GM18870 (cell line): ENCODE measurements around the gene TRPV4.
"Not testable (repeated sequence)": the region's sequence is repeated elsewhere in the genome, so short reads cannot be mapped to it uniquely, and the experiment has no call there.

Source experiments
- ATAC-seq: cut with Tn5 transposase; IDR thresholded peaks from one replicate; pipeline ENCODE4 v1.9.1; 2021; ENCODE audit warnings: moderate library complexity; ENCODE audit not compliant: unreplicated experiment

The TRPV4 gene

DNA sequence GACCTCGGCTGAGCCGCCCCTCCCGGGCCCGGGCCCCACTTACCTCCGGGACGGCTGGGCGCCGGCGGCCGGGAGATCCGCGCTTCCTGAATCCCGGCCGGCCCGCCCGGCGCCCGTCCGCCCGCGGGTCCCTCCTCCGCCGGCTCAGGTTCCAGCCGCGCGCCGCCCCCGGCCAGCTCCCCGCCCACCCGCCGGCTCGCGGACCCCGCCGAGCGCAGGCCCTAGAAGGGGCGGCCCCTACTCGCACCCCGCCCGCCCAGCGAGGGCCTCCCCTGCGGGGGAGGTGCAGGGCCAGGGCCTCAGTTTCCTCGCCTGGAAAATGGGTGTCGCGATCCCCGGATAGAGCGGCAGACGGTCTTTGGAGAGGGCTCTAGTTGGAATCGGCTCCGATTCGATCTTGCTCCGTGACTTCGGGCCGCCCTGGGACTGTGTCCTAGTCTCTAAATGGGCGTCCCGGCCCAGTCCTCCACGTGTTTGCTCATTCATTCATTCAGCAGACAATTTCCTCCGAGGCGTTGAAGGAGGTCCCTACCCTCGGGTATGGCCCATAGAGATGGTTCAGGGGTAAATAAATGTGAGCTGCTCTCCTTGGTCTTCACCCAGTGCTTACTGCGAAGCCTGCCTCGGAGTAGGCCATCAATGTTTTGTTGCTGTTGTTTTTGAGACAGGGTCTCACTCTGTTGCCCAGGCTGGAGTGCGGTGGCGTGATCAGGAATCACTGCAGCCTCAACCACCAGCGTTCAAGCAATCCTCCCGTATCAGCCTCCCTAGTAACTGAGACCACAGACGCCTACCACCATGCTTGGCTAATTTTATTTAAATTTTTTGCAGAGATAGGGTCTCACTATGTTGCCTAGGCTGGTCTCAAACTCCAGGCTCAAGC is at the start of gene TRPV4:
Gene TRPV4 (minus strand): TSS at position 92 of the 883 bp plus-strand sequence. CDS start 18,602 bp downstream, outside the sequence.
- ATAC-seq: no peak

DNA sequence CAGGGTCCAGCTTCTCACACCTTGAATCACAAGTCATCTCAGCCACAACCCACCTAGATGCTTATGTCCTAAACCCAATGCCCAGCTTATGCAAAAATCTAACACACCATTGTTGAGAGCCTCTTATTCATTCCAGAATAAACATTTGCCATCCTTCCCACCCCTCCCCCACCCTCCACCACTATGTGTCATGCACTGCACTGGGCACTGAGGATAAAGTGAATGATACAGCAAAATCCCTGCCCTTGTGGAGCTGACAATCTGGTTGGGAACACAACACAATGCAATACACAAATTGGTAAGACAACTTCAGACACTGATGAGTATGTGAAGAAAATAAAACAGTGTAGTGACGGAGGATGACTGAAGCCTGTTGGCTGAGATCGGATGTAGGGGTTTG is 48.6 kb upstream of the TRPV4 start:
- ATAC-seq: no peak

DNA sequence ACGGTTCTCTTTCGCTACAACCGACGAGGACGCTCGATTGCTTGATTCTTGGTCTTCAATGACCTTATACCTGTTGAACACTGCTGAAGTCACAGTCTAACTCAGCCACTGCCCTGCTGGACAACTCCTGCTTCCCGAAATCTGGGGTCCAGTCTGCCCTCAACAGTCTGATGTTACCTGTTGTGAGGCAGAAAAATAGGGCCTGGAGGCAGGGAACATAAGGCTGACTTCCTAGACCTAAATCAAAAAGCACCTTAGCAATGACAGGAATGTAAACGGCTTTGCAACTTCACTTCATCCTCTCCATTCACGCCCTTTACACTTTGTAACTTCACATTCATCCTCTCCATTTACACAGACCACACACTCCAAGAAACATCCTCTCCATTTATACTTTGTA is 47.7 kb upstream of the TRPV4 start:
- no peak for ATAC-seq

DNA sequence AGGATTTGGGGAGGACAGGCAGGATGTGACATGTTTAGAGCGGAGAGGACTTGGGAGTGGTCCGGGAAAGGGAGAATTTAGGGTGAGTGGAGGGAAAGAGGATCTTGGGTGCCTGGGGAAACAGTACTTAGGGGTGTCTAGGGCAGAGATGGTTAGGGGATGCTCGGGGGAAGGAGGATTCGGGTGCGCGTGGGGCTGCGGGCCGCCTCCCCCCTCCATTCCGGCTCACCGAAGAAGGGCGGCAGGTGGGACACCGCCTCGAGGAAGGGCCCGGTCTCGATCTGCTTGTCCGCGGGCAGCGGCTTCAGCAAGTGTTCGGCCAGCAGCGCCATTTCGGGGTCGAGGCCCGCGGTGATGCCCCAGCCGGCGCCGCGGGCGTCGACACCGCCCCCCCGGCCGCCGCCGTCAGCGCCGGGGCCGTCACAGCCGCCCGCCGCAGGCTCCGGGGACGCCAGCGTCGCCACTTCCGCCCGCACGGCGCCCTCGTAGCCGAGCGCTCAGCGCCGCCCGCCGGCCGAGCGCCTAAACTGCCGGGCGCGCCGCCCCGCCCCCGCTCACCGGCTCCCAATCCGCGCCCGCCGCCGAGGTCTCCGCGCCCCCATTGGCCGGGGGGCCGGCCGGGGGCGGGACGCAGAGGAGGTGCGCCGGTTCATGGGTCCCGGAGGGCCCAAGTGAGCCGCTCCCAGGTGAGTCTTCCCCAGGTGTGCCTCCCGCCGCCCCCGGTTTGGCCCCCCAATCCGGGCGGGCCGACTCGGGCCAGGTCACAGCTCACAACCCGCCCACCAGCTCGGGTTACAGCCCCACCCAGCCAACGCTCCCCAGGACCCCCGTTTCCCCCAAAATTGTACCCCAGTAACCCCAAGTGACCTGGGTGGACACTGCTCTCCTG is 47.1 kb upstream of the TRPV4 start, which contains the start of gene GLTP:
Gene GLTP (minus strand): TSS at position 499 of the 889 bp plus-strand sequence. CDS start 167 bp downstream, at position 332.
- ATAC-seq: no peak

DNA sequence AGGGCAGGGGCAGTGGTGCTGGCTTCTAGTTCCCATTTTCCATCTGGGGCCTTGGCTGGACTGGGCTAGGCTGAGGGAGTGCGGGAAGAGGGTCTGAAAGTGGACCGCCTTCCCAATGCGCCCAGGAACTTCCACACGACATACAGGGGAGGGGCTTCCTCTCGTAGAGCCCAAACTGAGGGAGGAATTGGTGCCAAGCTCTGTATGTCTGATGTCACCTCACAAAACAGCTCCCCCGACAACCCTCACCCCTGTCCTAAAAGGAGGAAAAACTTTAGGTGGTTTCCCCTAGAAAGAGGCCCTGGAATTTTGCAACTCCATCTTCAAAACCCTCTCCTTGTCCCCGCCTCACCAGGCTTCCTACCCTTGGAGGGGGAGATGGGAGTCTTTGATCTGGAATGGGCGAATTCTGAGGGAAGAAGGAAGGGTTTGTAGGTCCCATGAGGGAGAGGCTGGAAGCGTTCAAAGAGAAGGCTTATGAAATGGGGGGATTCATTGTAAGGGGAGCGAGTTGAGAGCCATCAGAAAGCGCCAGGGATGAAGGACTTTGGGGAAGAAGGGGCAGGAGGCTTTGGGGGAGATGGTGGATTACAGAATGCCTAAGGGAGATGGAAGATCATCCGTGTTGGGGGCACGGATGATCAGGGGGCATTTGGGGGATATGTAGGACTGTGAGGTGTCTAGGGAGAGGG is 46.3 kb upstream of the TRPV4 start:
- ATAC-seq: no peak

DNA sequence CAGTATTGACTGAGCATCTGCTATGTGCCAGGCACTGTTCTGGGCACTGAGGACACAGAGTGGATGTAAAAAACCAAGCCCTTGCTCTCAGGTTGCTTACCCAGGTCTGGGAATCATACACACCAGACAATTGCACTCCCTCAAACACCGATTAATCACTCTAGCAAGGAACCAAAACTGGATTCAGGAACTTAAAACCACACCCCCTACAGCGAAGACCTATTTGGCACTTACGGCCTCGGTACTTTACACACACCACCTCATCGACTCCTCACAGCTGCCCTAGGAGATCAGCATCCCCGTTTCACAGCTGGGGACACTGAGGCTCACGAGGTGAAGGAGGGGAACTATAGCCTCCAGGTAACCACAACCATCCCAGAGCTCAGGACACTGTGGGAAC is 45.6 kb upstream of the TRPV4 start:
- no peak for ATAC-seq

DNA sequence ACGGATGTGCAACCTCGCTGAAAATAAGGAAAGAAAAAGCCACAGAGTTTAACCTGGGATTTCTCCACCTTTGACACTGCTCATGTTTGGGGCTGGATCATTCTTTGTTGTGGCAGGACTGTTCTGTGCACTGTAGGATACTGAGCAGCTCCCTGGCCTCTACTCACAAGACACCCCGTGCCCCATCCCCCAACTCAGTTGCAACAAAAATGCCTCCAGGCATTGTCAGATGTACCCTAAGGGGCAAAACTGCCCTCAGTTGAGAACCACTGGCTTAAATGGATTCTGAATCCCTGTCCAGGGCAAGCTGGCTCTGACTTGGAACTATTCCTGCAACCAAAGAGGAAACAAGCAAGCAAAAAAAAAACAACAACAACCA is 45.0 kb upstream of the TRPV4 start:
- ATAC-seq: no peak

DNA sequence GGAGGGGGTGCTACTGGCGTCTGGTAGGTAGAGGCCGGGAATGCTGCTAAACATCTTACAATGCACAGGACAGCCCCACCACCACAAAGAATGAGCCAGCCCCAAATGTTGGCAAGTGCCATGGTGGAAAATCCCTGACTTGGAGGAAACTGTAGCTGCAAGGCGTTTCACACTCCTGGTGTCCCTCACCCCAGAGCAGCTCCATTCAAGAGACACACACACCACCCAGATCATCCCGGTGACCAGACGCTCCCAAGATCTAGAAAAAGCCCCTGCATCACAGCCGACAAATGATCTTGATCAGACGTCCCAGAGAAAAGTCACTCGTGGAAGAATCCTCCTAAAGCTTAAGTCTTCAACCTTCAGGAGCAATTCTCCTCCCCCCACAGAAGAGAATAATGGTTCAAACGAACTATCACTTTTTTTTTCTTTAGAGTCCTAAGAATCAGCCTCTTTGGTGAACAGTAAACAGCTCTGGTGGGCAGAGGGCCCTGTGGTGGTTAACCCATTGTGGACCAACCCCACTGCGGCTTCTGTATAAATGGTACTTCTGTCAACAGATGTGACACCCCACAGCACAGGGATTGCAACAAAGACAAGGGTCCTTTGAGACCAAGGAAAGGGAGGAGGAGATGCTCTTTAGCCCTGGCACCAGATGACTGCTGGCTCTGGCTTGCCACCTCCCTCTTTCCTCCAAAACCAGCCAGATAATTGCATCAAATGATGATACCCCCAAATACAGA is 44.5 kb upstream of the TRPV4 start:
- ATAC-seq: no peak

DNA sequence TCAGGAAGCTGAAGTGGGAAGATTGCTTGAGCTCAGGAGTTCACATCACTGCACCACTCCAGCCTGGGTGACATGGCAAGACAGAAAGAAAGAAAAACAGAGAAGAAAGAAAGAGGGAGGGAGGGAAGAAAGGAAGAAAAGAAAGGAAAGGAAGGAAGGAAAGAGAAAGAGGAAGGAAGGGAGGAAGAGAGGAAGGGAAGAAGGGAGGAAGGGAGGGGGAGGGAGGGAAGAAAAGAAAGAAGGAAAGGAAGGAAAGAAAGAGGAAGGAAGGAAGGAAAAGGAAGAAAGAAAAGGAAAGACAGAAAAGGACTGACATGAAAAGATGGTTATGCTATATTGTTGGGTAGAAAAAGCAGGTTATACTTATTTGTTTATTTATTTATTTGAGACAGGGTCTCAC is 43.2 kb upstream of the TRPV4 start:
- no peak for ATAC-seq

DNA sequence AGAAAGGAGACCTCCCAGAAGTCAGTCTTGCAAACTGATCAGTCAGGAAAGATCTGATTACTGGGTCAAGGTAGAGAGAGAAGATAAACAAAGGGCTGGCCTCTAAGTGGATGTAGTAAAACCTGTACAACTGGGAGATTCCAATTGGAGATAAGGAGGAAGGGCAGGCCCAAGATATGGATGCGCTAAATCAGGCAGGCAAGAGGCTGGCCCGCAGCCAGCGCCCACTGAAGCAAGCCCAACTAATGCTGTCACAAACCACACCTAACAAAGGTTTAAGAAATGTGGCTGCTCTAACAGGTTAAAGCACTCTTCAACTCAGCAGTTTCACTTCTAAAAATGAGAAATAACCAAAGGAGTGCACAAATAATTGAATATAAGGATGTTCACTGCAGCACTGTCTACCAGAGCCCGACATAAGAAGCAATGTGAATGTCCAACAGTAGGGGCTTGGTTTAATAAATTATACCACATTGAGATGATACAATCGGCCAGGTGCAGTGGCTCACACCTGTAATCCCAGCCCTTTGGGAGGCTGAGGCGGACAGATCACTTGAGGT is 42.5 kb upstream of the TRPV4 start:
- no peak for ATAC-seq

DNA sequence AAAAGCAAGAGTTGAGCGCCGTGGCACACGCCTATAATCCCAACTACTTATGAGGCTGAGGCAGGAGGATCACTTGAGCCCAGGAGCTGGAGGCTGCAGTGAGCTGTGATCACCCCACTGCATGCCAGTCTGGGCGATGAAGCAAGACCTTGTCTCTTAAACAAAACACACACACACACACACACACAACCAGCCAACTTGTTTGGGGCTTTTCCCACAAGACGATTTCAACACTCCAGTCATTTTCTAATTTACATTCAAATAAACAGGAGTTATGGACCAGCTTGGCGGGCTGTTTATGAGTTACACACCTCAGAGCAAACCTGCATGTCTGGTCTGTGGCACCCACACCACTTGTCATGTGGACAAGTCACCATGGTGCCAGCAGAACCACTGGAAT is 40.5 kb upstream of the TRPV4 start:
- no peak for ATAC-seq

DNA sequence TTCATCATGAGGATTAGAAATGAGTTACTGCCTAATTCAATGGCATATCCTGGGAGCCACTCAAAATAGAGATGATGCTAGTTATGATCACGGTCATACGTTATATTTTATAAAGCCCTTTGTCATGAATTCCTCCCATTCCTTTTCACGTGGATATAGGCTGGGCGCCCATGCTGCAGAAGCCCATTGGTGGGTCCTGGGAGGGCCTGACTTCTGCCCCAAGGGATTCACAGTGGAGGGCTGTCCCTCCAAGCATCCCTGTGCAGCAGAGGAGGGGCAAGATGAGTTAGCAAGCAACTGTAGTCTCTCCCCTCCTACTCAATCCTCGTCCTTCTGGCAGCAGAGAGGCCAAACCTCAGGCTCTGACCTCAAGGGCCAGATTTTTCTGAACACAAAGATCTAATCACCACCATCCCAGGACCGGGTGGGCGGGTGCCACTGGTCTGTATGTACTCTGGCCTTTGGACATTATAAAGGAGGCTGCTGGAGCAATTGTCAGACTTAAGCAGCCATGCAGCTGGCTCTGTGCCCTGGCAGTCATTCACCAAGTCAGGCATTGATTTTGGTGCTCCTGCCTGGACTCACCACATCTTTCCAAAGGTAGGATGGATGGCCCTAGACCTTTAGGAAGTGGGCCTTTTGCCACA is 38.6 kb upstream of the TRPV4 start:
- ATAC-seq: no peak

DNA sequence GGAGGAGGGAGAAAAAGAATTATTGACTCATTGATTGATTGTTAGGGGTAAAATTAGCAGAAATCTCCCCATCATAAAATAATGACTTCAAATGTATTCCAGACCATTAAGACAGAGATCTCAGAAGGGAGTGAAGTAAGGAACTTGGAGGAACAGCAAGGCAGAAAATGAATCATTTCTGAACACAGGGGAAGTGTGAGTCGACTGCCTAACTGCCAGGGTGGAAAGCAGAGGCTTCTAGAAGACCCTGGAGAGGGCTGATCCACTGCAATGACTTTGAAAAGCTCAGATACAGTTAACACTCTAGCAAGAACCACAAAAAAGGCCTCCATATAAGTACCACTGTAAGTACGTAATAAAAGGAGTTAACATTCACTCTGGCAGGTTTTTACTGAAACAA is 37.5 kb upstream of the TRPV4 start:
- ATAC-seq: no peak

DNA sequence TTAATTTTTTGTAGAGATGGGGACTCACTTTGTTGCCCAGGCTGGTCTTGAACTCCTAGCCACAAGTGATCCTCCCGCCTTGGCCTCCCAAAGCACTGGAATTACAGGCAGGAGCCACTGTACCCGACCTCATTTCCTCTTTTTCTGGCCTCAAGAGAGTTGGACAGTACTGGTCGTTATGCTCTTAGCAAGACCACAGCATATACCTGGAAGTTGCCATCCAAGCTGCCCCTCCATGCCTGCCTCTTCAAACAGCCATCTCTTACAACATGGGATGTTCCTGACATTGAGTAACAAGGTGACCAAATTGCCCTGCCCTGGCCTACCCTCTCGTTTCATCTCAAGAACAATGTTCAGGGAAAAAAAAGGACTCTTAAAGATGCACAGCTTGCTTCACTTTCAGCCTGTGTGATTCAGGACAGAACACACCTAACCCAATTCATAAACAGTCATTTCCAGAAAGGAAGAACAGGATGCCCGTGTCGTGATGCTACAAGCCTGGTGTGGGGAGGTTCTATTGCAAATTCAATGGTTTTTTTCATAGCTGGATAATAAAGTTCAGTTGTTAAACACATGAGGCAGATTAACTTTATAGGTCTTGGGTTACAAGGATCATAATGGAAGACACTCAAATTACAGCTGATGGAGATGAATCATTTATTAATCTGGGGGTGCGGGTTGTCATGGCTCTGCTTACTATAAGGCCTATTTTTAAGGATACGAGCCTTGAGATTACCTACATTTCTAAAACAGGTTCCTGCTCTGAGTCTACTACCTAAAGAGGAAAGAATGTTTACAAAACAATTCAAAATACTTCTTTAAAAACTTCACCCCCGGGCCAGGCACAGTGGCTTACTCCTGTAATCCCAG is 35.2 kb upstream of the TRPV4 start:
- ATAC-seq: no peak

DNA sequence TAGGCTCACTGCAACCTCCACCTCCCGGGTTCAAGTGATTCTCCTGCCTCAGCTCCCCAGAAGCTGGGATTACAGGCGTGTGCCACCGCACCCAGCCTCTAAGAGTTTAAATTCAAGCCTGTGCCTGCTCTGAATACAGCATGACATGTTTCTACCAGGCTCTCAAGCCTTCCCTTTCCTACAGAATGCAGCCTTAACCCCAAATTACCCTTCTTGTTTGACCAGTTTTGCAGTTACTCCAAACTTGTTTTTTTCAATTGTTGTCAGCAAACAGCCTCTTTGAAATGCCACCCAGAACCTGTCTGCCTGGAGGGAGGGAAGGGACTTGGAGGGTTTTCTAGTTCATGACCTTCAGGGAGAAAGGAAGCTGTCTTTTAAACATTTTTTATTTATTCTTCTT is 31.7 kb upstream of the TRPV4 start:
- no peak for ATAC-seq

DNA sequence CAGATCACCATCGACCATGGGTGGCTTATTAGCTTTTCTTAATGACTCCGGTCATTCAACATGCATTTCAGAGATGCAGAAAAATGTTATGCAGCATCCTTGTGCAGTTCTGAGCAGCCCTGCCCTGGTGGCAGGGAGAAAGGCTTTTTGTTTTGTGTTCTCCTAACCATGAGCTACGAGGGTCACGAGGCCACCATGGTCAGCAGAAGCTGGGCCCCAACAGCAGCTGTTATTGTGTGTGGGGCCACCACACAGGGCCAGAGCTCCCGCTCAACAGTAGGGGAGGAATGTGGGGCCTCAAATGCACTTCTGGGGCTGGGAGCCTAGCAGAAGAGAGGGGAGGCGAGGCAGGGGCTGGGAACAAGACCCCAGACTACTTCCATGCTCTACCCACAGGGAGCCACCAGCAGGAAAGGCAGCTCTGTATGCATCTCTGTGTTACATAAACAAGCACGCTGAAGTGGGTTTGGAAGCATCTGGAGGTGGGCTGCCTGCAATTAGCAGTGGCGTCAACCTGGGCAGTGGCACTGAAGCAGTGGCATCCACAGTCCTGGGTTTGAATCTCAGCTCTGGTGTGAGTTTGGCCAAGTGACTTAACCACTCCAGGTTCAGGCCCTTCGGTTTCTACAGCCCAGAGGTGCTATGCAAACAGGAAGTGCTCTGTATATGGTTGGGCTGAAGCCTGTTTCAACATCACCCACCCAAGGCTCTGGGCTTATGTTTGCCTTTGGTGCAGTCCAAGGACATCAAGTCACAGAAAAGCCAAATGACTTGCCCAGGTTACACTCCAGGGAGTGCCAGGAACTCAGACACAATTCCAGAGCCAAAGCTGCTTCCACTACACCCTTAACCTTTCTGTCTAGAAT is 30.9 kb upstream of the TRPV4 start:
- no peak for ATAC-seq

DNA sequence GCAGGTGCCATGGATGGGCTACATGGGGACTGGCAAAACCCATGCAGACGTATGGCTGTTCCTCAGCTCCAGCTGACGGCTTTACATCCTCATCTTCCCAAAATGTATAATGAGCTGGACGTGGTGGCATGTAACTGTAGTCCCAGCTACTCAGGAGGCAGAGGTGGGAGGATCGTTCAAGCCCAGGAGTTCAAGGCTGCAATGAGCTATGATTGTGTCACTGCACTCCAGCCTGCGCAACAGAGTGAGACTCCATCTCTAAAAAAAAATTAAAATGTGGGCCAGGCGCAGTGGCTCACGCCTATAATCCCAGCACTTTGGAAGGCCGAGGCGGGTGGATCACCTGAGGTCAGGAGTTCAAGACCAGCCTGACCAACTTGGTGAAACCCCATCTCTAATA is 29.3 kb upstream of the TRPV4 start:
- ATAC-seq: not testable (repeated sequence)
